OCI-LY7 (cell line): ENCODE results near the gene TTYH1. TPM values are rescaled to one million over a fixed set of nuclear protein-coding genes. Genes with fewer than 3 reads are reported as not detected.

Experiments used
- BruUV-seq: library from RNA; stranded (reverse); fragments of 400-500 nt; replicated peaks from 2 replicates; lab custom pipeline; 2021; lab: Mats Ljungman, UMichigan
- CTCF ChIA-PET: fragments of 300-600 bp; sonication (Branson Sonifier 250); formaldehyde crosslinking; loops from one replicate; lab custom pipeline; 2022; ENCODE audit warnings: antibody characterized with exemption; ENCODE audit not compliant: unreplicated experiment; lab: Charles Lee
- POLR2A ChIA-PET: fragments of 300-600 bp; sonication (Branson Sonifier 250); formaldehyde crosslinking; loops from one replicate; lab custom pipeline; 2022; ENCODE audit warnings: antibody characterized with exemption; lab: Charles Lee
- DNase-seq: peaks from one replicate; pipeline ENCODE4 v3.0.0-alpha.2; 2015; ENCODE audit warnings: low spot score
- H2AFZ ChIP-seq: fragments of 200-600 bp; sonication (generic), shearing (Covaris generic); 2 replicates; pipeline ENCODE4 v1.6.1; 2014; ENCODE audit warnings: mild to moderate bottlenecking, antibody characterized with exemption, low read length, moderate library complexity
- H3K27ac ChIP-seq: fragments of 200-600 bp; sonication (generic); 2 replicates; pipeline ENCODE4 v1.5.1; 2014; ENCODE audit warnings: mixed run types, low read depth, mild to moderate bottlenecking, moderate library complexity, low read length, inconsistent platforms; ENCODE audit not compliant: poor library complexity, severe bottlenecking
- H3K36me3 ChIP-seq: fragments of 200-600 bp; sonication (generic); 2 replicates; pipeline ENCODE4 v1.6.1; 2014; ENCODE audit warnings: mild to moderate bottlenecking, antibody characterized with exemption, low read length, moderate library complexity, mixed read lengths; ENCODE audit not compliant: insufficient read depth
- H3K4me1 ChIP-seq: fragments of 200-600 bp; sonication (generic); 2 replicates; pipeline ENCODE4 v1.5.1; 2014; ENCODE audit warnings: mild to moderate bottlenecking, low read length; ENCODE audit not compliant: insufficient read depth, poor library complexity, severe bottlenecking
- H3K4me2 ChIP-seq: fragments of 200-600 bp; sonication (generic); 2 replicates; pipeline ENCODE4 v1.6.1; 2014; ENCODE audit warnings: mild to moderate bottlenecking, low read length
- H3K4me3 ChIP-seq: fragments of 200-600 bp; sonication (generic); 2 replicates; pipeline ENCODE4 v1.5.1; 2014; ENCODE audit warnings: mild to moderate bottlenecking, low read depth, low read length; ENCODE audit not compliant: poor library complexity, severe bottlenecking
- H3K79me2 ChIP-seq: fragments of 200-600 bp; sonication (generic); 2 replicates; pipeline ENCODE4 v1.6.1; 2016; ENCODE audit warnings: low read depth, mild to moderate bottlenecking, low read length, moderate library complexity, mixed read lengths; ENCODE audit not compliant: insufficient read depth
- H3K9me2 ChIP-seq: fragments of 200-600 bp; sonication (generic); 2 replicates; pipeline ENCODE4 v1.6.1; 2016; ENCODE audit warnings: mild to moderate bottlenecking, low read length, mixed read lengths; ENCODE audit not compliant: insufficient read depth
- H3K9me3 ChIP-seq: fragments of 200-600 bp; sonication (generic); 2 replicates; pipeline ENCODE4 v1.6.1; 2014; ENCODE audit warnings: mild to moderate bottlenecking, mixed run types, low read length, mixed read lengths
- H4K20me1 ChIP-seq: fragments of 200-600 bp; sonication (generic); 2 replicates; pipeline ENCODE4 v1.6.1; 2014; ENCODE audit warnings: mild to moderate bottlenecking, antibody characterized with exemption, low read length, moderate library complexity, mixed read lengths; ENCODE audit not compliant: insufficient read depth
- EZH2phosphoT487 ChIP-seq: fragments of 200-600 bp; sonication (generic); IDR thresholded peaks from 2 replicates; pipeline ENCODE4 v1.6.1; 2018; ENCODE audit warnings: low read depth, borderline replicate concordance, mild to moderate bottlenecking, mixed run types, antibody characterized with exemption, low read length, moderate library complexity, mixed read lengths
- intact Hi-C: fragments of 100-400 bp; cut with micrococcal nuclease; formaldehyde crosslinking; loops from one replicate; pipeline ENCODE4 v1.10.0; 2022; ENCODE audit not compliant: unreplicated experiment
- total RNA-seq, 2 experiments: library from RNA; depleted of rRNA in 1 of 2; stranded (reverse); fragments of >200 nt in 1 of 2; shearing (Covaris generic) in 1 of 2; gene quantifications; 2 replicates each; pipeline ENCODE4 v1.2.3, GENCODE V29; 2014 to 2022
- TF ChIP-seq, protein P1 (sequence below): fragments of 200-600 bp; sonication (generic); conservative IDR thresholded peaks from 2 replicates; pipeline ENCODE4 v1.5.1; 2014; ENCODE audit warnings: mild to moderate bottlenecking, antibody characterized with exemption, low read length, moderate library complexity, mixed read lengths

Gene TTYH1
- total RNA-seq, 2 experiments from 2014 or later: 0.53 TPM; not detected in 1

DNA sequence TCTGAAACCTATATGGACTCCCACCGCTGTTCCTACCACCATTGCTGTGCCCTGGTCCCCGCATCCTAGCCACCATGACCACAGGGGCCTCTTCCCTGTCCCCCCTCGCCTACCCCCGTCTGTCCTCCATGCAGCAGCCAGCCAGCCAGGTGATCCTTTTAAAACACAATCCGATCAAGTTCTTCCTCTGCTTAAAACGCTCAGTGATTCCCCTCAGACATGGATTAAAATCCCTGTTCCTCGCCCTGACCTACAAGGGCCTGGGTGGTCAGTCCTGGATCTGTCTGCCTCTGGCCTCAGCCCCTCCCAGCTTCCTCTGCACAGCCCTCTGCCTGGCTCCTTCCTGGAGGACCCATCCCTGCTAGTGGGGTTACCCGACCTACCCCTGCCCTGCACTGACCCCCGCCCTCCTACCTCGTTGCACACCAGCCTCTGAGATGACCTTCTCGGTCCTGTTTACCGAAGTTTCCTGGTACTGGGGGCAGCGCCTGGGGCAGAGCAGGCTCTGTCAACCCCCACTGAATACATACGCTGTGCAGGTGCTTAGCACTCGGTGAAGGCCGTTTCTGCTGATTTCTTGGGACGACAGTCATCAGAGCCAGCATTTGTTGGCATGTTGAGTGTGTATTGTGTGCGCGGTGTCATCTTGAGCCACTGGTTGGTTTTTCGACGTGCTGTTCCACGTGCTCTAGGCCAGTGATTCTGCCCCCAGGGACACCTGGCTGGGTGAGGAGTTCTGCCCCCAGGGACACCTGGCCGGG lies 19.0 kb downstream of the TTYH1 start:
- no peak overlapping the region for H3K27ac ChIP-seq
- peaks cover 7% of the 10 kb centered on the region for H3K4me1 ChIP-seq
- no peak for DNase-seq
- TF ChIP-seq, protein P1, sequence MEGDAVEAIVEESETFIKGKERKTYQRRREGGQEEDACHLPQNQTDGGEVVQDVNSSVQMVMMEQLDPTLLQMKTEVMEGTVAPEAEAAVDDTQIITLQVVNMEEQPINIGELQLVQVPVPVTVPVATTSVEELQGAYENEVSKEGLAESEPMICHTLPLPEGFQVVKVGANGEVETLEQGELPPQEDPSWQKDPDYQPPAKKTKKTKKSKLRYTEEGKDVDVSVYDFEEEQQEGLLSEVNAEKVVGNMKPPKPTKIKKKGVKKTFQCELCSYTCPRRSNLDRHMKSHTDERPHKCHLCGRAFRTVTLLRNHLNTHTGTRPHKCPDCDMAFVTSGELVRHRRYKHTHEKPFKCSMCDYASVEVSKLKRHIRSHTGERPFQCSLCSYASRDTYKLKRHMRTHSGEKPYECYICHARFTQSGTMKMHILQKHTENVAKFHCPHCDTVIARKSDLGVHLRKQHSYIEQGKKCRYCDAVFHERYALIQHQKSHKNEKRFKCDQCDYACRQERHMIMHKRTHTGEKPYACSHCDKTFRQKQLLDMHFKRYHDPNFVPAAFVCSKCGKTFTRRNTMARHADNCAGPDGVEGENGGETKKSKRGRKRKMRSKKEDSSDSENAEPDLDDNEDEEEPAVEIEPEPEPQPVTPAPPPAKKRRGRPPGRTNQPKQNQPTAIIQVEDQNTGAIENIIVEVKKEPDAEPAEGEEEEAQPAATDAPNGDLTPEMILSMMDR: no peak
- TF ChIP-seq EZH2phosphoT487: no peak
- peaks cover 8% of the 10 kb centered on the region; the same call in 1 of the 2 replicates for H3K36me3 ChIP-seq
- intact Hi-C loops: no loop called here
- no peaks in the 10 kb centered on the region for H3K9me2 ChIP-seq
- BruUV-seq: no TSS peak
- no peaks in the 10 kb centered on the region for H3K9me3 ChIP-seq
- no peak overlapping the region for H3K4me3 ChIP-seq
- H3K79me2 ChIP-seq: no peaks in the 10 kb centered on the region
- H3K4me2 ChIP-seq: no peak overlapping the region
- ChIA-PET CTCF (no interaction called here), POLR2A (interaction anchor here (0.6 kb wide), 1 partner anchor 58 kb away, joined by 4 read pairs; no protein-coding TSS in a partner anchor)
- no peak overlapping the region for H2AFZ ChIP-seq
- H4K20me1 ChIP-seq: no peaks in the 10 kb centered on the region

DNA sequence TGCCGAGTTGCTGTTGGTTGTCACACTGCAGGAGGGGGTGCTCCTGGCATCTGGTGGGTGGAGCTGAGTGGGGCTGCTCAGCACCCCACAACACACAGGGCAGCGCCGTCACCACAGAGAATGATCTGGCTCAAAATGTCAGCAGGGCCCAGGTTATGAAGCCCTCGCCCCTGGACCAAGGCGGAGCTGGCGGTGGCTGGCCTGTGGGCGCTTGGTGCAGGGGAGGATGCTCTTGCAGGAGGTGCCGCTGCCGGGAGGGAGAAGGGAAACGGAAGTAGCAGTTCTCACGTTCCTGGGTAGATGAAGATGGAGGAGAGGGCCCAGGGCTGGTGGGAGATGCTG lies 19.6 kb downstream of the TTYH1 start:
- BruUV-seq: no TSS peak
- H3K4me3 ChIP-seq: no peak overlapping the region
- H4K20me1 ChIP-seq: no peaks in the 10 kb centered on the region
- H3K4me2 ChIP-seq: no peak overlapping the region
- H3K27ac ChIP-seq: no peak overlapping the region
- intact Hi-C loops: no loop called here
- CTCF ChIA-PET: no interaction called here
- POLR2A ChIA-PET: interaction anchor here (0.6 kb wide), 1 partner anchor 58 kb away, joined by 4 read pairs; no protein-coding TSS in a partner anchor
- H3K4me1 ChIP-seq: peaks cover 7% of the 10 kb centered on the region
- no peaks in the 10 kb centered on the region for H3K9me2 ChIP-seq
- H3K36me3 ChIP-seq: peaks cover 8% of the 10 kb centered on the region; the same call in 1 of the 2 replicates
- no peak for TF ChIP-seq EZH2phosphoT487
- TF ChIP-seq, protein P1: no peak
- no peak overlapping the region for H2AFZ ChIP-seq
- no peaks in the 10 kb centered on the region for H3K9me3 ChIP-seq
- no peak for DNase-seq
- no peaks in the 10 kb centered on the region for H3K79me2 ChIP-seq

DNA sequence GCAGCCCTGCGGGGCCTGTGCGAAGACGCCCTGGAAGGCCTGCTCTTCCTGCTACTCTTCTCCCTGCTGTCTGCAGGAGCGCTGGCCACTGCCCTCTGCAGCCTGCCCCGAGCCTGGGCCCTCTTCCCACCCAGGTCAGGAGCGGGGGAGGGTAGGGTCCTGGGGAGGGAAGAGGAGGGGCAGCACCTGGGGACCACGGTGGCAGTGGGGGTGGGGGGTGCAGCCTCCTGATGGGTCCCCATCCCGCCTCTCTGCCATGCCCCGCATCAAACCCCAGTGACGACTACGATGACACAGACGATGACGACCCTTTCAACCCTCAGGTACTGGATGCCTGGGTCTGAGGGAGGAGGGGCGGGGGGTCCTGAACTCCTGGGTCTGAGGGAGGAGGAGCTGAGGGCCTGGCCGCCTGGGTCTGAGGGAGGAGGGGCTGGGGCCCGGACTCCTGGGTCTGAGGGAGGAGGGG lies 20.3 kb downstream of the TTYH1 start:
- ChIA-PET POLR2A (no interaction called here), CTCF (no interaction called here)
- Histone ChIP-seq H3K9me3 (no peaks in the 10 kb centered on the region), H3K4me2 (no peak overlapping the region), H3K79me2 (no peaks in the 10 kb centered on the region), H3K27ac (no peak overlapping the region), H4K20me1 (no peaks in the 10 kb centered on the region), H3K4me3 (no peak overlapping the region), H3K4me1 (peaks cover 7% of the 10 kb centered on the region), H3K36me3 (peaks cover 8% of the 10 kb centered on the region; the same call in 1 of the 2 replicates), H3K9me2 (no peaks in the 10 kb centered on the region), H2AFZ (no peak overlapping the region)
- no TSS peak for BruUV-seq
- intact Hi-C loops: no loop called here
- DNase-seq: no peak
- TF ChIP-seq, protein P1: no peak
- TF ChIP-seq EZH2phosphoT487: no peak
